Mammary epithelial cell (primary cell): ENCODE measurements around the gene DNASE1L1.

Experiments
- CTCF ChIP-seq, 2 donors: IDR thresholded peaks in 1 of 2; conservative IDR thresholded peaks in 1 of 2; 2 replicates each; pipeline ENCODE4 v1.5.1; 2011 to 2012; ENCODE audit warnings: inconsistent platforms in 2 of 2, low read length in 2 of 2, mild to moderate bottlenecking in 2 of 2, control low read depth in 1 of 2, low read depth in 1 of 2; ENCODE audit not compliant: insufficient read depth in 1 of 2; ENCODE audit errors: extremely low read depth in 1 of 2
- EZH2 ChIP-seq: IDR thresholded peaks from 2 replicates; pipeline ENCODE4 v1.6.1; 2012; ENCODE audit warnings: low read length, inconsistent platforms, borderline replicate concordance

GRCh38 chrX:154417157-154417556 lies 8.1 kb upstream of the DNASE1L1 start:
- TF ChIP-seq CTCF (conservative IDR thresholded peaks at IDR 0.05 in 1 of 2, IDR thresholded peaks at IDR 0.05 in 1 of 2; ENCODE audit: extremely low read depth in 1 of 2, insufficient read depth in 1 of 2, low read depth in 1 of 2, low read length in 2 of 2) (no peak), EZH2 (no peak)
